HepG2 (cell line): ENCODE results near the gene SGIP1. TPM values are rescaled to one million over a fixed set of nuclear protein-coding genes. Genes with fewer than 3 reads are reported as not detected.

ENCODE experiments used
- ATAC-seq: fragments of 200-7000 bp; cut with Tn5 transposase; 3 replicates; pipeline ENCODE4 v1.9.1; 2020; ENCODE audit warnings: mild to moderate bottlenecking, moderate library complexity
- BruUV-seq: library from RNA; stranded (reverse); fragments of 400-500 nt; replicated peaks from 2 replicates; lab custom pipeline; 2021; lab: Mats Ljungman, UMichigan
- CTCF ChIA-PET: fragments of 300-600 bp; formaldehyde crosslinking; extraction: SDS; loops from one replicate; lab custom pipeline; 2021; ENCODE audit warnings: low total read pairs, inconsistent platforms, low intra/inter-chr PET ratio; lab: Yijun Ruan, JAX
- POLR2A ChIA-PET: fragments of 350-600 bp; sonication (Branson Sonifier 250); formaldehyde crosslinking; loops from one replicate; lab custom pipeline; 2020; ENCODE audit warnings: antibody characterized with exemption, inconsistent platforms; lab: Yijun Ruan, JAX
- DNase-seq: peaks from one replicate; pipeline ENCODE4 v3.0.0-alpha.2; 2015; ENCODE audit warnings: low spot score
- FAIRE-seq: peaks from 3 replicates; lab custom pipeline; 2011; peaks lifted over from hg19 to GRCh38; lab: Jason Lieb, UNC
- H2AFZ ChIP-seq: one replicate; pipeline ENCODE4 v1.6.1; 2011; ENCODE audit warnings: low read length, inconsistent platforms
- H3K27ac ChIP-seq: fragments of 300-600 bp; 3 replicates; pipeline ENCODE4 v1.8.0; 2011; ENCODE audit warnings: mixed run types, mild to moderate bottlenecking, mixed read lengths, low read length, inconsistent platforms; ENCODE audit not compliant: insufficient read depth; ENCODE audit errors: extremely low read length
- H3K27me3 ChIP-seq, 2 experiments: fragments of 200-600 bp in 1 of 2; 2 replicates in 1 of 2; 3 replicates in 1 of 2; pipeline versions ENCODE4 v1.6.0 to v1.8.0; 2011; ENCODE audit warnings: low read length in 2 of 2, mild to moderate bottlenecking in 2 of 2, moderate library complexity in 2 of 2, inconsistent platforms in 1 of 2; ENCODE audit not compliant: insufficient read depth in 2 of 2, control insufficient read depth in 1 of 2
- H3K36me3 ChIP-seq, 2 experiments: fragments of 200-600 bp in 1 of 2; replicated peaks in 1 of 2; 2 replicates in 1 of 2; 3 replicates in 1 of 2; pipeline versions ENCODE4 v1.5.1 to v1.8.0; 2011; ENCODE audit warnings: low read length in 2 of 2, inconsistent platforms in 1 of 2; ENCODE audit not compliant: insufficient read depth in 2 of 2, control insufficient read depth in 1 of 2
- H3K4me1 ChIP-seq: 2 replicates; pipeline ENCODE4 v1.5.1; 2012; ENCODE audit warnings: low read length, inconsistent platforms; ENCODE audit not compliant: insufficient read depth
- H3K4me2 ChIP-seq: 2 replicates; pipeline ENCODE4 v1.6.0; 2011; ENCODE audit warnings: low read depth, low read length, inconsistent platforms
- H3K4me3 ChIP-seq, 3 experiments: fragments of 200-600 bp in 1 of 3; sonication (generic), shearing (Covaris generic) in 1 of 3; replicated peaks in 1 of 3; 2 replicates each; pipeline ENCODE4 v1.5.1; 2011 to 2016; ENCODE audit warnings: low read length in 3 of 3, inconsistent platforms in 2 of 3, low read depth in 2 of 3, mild to moderate bottlenecking in 2 of 3, control low read depth in 1 of 3, mixed read lengths in 1 of 3; ENCODE audit not compliant: insufficient read depth in 1 of 3
- H3K79me2 ChIP-seq: one replicate; pipeline ENCODE4 v1.6.1; 2011; ENCODE audit warnings: low read length, inconsistent platforms; ENCODE audit not compliant: insufficient read depth
- H3K9ac ChIP-seq: 2 replicates; pipeline ENCODE4 v1.6.0; 2011; ENCODE audit warnings: mild to moderate bottlenecking, low read depth, low read length, inconsistent platforms; ENCODE audit not compliant: insufficient read depth
- H3K9me3 ChIP-seq: 2 replicates; pipeline ENCODE4 v1.5.1; 2012; ENCODE audit warnings: mild to moderate bottlenecking, low read length
- H4K20me1 ChIP-seq: 2 replicates; pipeline ENCODE4 v1.6.0; 2011; ENCODE audit warnings: inconsistent platforms, mild to moderate bottlenecking, low read length, moderate library complexity; ENCODE audit not compliant: insufficient read depth
- DZIP1 ChIP-seq: sonication (generic); formaldehyde crosslinking; IDR thresholded peaks from 2 replicates; pipeline ENCODE4 v1.5.0; 2020; ENCODE audit warnings: mild to moderate bottlenecking, missing genetic modification reagents
- GFI1 ChIP-seq: sonication (generic); formaldehyde crosslinking; IDR thresholded peaks from 2 replicates; pipeline ENCODE4 v1.5.0; 2020; ENCODE audit warnings: missing genetic modification reagents, mild to moderate bottlenecking, borderline replicate concordance
- GLI4 ChIP-seq: sonication (generic); formaldehyde crosslinking; IDR thresholded peaks from 2 replicates; pipeline ENCODE4 v1.5.1; 2020; ENCODE audit warnings: missing genetic modification reagents, mild to moderate bottlenecking, moderate library complexity, borderline replicate concordance
- GPN1 ChIP-seq: sonication (generic); formaldehyde crosslinking; IDR thresholded peaks from 2 replicates; pipeline ENCODE4 v1.5.1; 2020; ENCODE audit warnings: missing genetic modification reagents, borderline replicate concordance
- HNRNPUL1 ChIP-seq: fragments of 200-400 bp; formaldehyde crosslinking; IDR thresholded peaks from 2 replicates; pipeline ENCODE4 v1.6.1; 2017; ENCODE audit warnings: low read depth, mild to moderate bottlenecking, low read length, moderate library complexity
- MIER2 ChIP-seq: IDR thresholded peaks from 2 replicates; pipeline ENCODE4 v1.6.1; 2016; ENCODE audit warnings: missing biosample characterization, missing genetic modification reagents
- MTA1 ChIP-seq: sonication (generic); formaldehyde crosslinking; IDR thresholded peaks from 2 replicates; pipeline ENCODE4 v1.4.0; 2020; ENCODE audit warnings: missing genetic modification reagents, mild to moderate bottlenecking, borderline replicate concordance
- NCOA1 ChIP-seq: sonication (generic); formaldehyde crosslinking; IDR thresholded peaks from 2 replicates; pipeline ENCODE4 v1.9.0; 2021; ENCODE audit warnings: missing genetic modification reagents
- TIGD3 ChIP-seq: sonication (generic); formaldehyde crosslinking; IDR thresholded peaks from 2 replicates; pipeline ENCODE4 v1.5.1; 2020; ENCODE audit warnings: mild to moderate bottlenecking, missing genetic modification reagents, borderline replicate concordance
- ZNF234 ChIP-seq: sonication (generic); formaldehyde crosslinking; conservative IDR thresholded peaks from 2 replicates; pipeline ENCODE4 v1.5.1; 2020; ENCODE audit warnings: mild to moderate bottlenecking, missing genetic modification reagents
- ZNF264 ChIP-seq: sonication (generic); formaldehyde crosslinking; IDR thresholded peaks from 2 replicates; pipeline ENCODE4 v1.4.0; 2020; ENCODE audit warnings: missing genetic modification reagents
- ZNF354B ChIP-seq: sonication (generic); formaldehyde crosslinking; IDR thresholded peaks from 2 replicates; pipeline ENCODE4 v1.8.0; 2022; ENCODE audit warnings: mild to moderate bottlenecking, missing genetic modification reagents
- ZNF382 ChIP-seq: sonication (generic); formaldehyde crosslinking; IDR thresholded peaks from 2 replicates; pipeline ENCODE4 v1.5.0; 2020; ENCODE audit warnings: missing genetic modification reagents, mild to moderate bottlenecking, borderline replicate concordance
- ZNF644 ChIP-seq: IDR thresholded peaks from 2 replicates; pipeline ENCODE4 v1.6.1; 2016; ENCODE audit warnings: low read depth
- ZNF782 ChIP-seq: sonication (generic); formaldehyde crosslinking; IDR thresholded peaks from 2 replicates; pipeline ENCODE4 v1.4.0; 2020; ENCODE audit warnings: missing genetic modification reagents, mild to moderate bottlenecking, borderline replicate concordance
- ZSCAN9 ChIP-seq: IDR thresholded peaks from 2 replicates; pipeline ENCODE4 v1.6.1; 2016; ENCODE audit warnings: borderline replicate concordance
- in situ Hi-C: cut with HindIII; loops from 2 replicates; pipeline ENCODE4 v1.10.0; 2017; ENCODE audit warnings: low pct_unique_long_range_greater_than_20kb; ENCODE audit not compliant: extremely low pct_ligation_motif_present
- intact Hi-C: fragments of 100-400 bp; cut with micrococcal nuclease; formaldehyde crosslinking; loops from one replicate; pipeline ENCODE4 v1.10.0; 2022; ENCODE audit not compliant: unreplicated experiment
- polyA plus RNA-seq, 8 experiments: library from polyadenylated mRNA; depleted of rRNA in 3 of 8; stranded (reverse) in 7 of 8; unstranded in 1 of 8; fragments of >200 nt; fragmentation: Illumina TruSeq in 4 of 8; extraction: Trizol in 4 of 8; gene quantifications; 2 replicates each; pipeline versions ENCODE4 v1.2.1 to v1.2.3, GENCODE V29; 2011 to 2016; ENCODE audit warnings: low read depth in 4 of 8, missing spikeins in 1 of 8, mixed read lengths in 1 of 8; ENCODE audit not compliant: insufficient read depth in 1 of 8
- total RNA-seq, 5 experiments: library from RNA; depleted of rRNA; stranded (reverse); fragments of >200 nt; fragmentation: Illumina TruSeq; extraction: Trizol; gene quantifications; 2 replicates each; pipeline ENCODE4 v1.2.3, GENCODE V29; 2016; ENCODE audit warnings: low read depth in 1 of 5

Gene SGIP1
- total and polyA plus RNA-seq, 2 of the 13 experiments (the other 11 are each of a cell fraction or from before 2014, with no cell fraction given): not detected

GRCh38 chr1:66693856-66694255, 159.9 kb downstream of the SGIP1 start:
- in situ Hi-C loops: no loop called here
- no peaks in the 10 kb centered on the region for H3K27me3 ChIP-seq
- no peak for FAIRE-seq

More at GRCh38 chr1:66693856-66694255, 159.9 kb downstream of the SGIP1 start:
- no peak overlapping the region for H3K9ac ChIP-seq
- POLR2A ChIA-PET: no interaction called here
- TF ChIP-seq TIGD3 (CRISPR knock-in tag): no peak
- TF ChIP-seq GLI4: no peak
- TF ChIP-seq ZSCAN9: no peak
- TF ChIP-seq ZNF644 (CRISPR knock-in tag): no peak
- TF ChIP-seq GPN1 (CRISPR knock-in tag): no peak
- no peak for TF ChIP-seq HNRNPUL1
- TF ChIP-seq ZNF782 (CRISPR knock-in tag): no peak
- TF ChIP-seq NCOA1 (CRISPR knock-in tag): no peak
- no peak for TF ChIP-seq GFI1 (CRISPR knock-in tag)
- no peak for TF ChIP-seq ZNF264 (CRISPR knock-in tag)
- no peak for TF ChIP-seq DZIP1 (CRISPR knock-in tag)
- no peak for TF ChIP-seq ZNF354B (CRISPR knock-in tag)
- no peak for TF ChIP-seq MIER2 (CRISPR knock-in tag)
- TF ChIP-seq ZNF382: no peak
- no peak for TF ChIP-seq MTA1
- no peak for TF ChIP-seq ZNF234 (CRISPR knock-in tag)
- no peaks in the 10 kb centered on the region for H4K20me1 ChIP-seq
- no peak overlapping the region for H2AFZ ChIP-seq
- H3K4me3 ChIP-seq: no peak overlapping the region
- no peaks in the 10 kb centered on the region for H3K36me3 ChIP-seq
- no peaks in the 10 kb centered on the region for H3K4me1 ChIP-seq
- no peaks in the 10 kb centered on the region for H3K79me2 ChIP-seq
- H3K9me3 ChIP-seq: no peaks in the 10 kb centered on the region
- intact Hi-C loops: no loop called here
- H3K27ac ChIP-seq: no peak overlapping the region
- DNase-seq (no peak), ATAC-seq (no peak)
- no peak overlapping the region for H3K4me2 ChIP-seq
- CTCF ChIA-PET: no interaction called here
- no TSS peak for BruUV-seq
